K562 (cell line): Measurements from ENCODE around the gene DNAAF9.

Experiments
- ZNF324 ChIP-seq: fragments of 250-450 bp; sonication (Bioruptor Pico); IDR thresholded peaks from 2 replicates; pipeline ENCODE4 v1.4.0; 2020; ENCODE audit warnings: mild to moderate bottlenecking
- TF ChIP-seq, protein P1 (sequence below): sonication (generic); formaldehyde crosslinking; IDR thresholded peaks from 2 replicates; pipeline ENCODE4 v1.5.0; 2020; ENCODE audit warnings: missing genetic modification reagents

DNA sequence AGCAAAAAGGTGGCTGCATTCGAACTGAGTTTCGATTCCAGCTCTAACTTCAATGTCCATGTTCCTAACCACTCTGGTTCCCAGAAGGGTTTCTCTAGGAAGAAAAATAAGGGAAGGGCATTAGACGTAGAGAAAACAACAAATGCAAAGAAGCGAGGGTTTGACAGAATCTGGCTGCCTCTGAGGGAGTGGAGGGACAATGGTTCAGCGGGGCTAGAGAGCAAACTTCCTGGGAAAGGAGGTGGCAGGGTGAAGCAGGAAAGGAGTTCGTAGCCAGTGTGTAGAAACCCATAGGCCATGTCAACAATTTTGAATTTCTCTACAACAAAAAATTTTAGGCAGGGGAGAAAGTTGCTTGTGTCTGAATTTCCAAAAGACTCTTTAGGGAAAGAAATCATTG is 14.5 kb upstream of the DNAAF9 start:
- TF ChIP-seq, protein P1, sequence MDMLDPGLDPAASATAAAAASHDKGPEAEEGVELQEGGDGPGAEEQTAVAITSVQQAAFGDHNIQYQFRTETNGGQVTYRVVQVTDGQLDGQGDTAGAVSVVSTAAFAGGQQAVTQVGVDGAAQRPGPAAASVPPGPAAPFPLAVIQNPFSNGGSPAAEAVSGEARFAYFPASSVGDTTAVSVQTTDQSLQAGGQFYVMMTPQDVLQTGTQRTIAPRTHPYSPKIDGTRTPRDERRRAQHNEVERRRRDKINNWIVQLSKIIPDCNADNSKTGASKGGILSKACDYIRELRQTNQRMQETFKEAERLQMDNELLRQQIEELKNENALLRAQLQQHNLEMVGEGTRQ (CRISPR knock-in tag) = no peak
- TF ChIP-seq ZNF324 = no peak
